Activated T-helper 17 cell treated with anti-CD3 and anti-CD28 coated beads, Interleukin-2, amount 50 U/mL, for 72 hours (primary cell): Measurements from ENCODE around the gene USP17L30. TPM values are rescaled to one million over a fixed set of nuclear protein-coding genes. Genes with fewer than 3 reads are reported as not detected.
"Not testable (repeated sequence)": the region's sequence is repeated elsewhere in the genome, so short reads cannot be mapped to it uniquely, and the experiment has no call there.

Experiments used
- ATAC-seq: fragments of 150-1000 bp; cut with Tn5 transposase; replicated peaks from 2 replicates; pipeline ENCODE4 v1.10.0; 2021; ENCODE audit warnings: mild to moderate bottlenecking, moderate library complexity
- H3K27ac Mint-ChIP-seq: one replicate; pipeline ENCODE4 v1.8.0; 2022; ENCODE audit warnings: mixed read lengths
- H3K27me3 Mint-ChIP-seq: one replicate; pipeline ENCODE4 v1.8.0; 2022; ENCODE audit warnings: mixed read lengths
- H3K36me3 Mint-ChIP-seq: one replicate; pipeline ENCODE4 v1.8.0; 2022; ENCODE audit warnings: low read depth, mild to moderate bottlenecking, mixed read lengths
- H3K4me1 Mint-ChIP-seq: one replicate; pipeline ENCODE4 v1.8.0; 2022; ENCODE audit warnings: mixed read lengths
- H3K4me3 Mint-ChIP-seq: one replicate; pipeline ENCODE4 v1.8.0; 2022; ENCODE audit warnings: mild to moderate bottlenecking, mixed read lengths
- H3K9me3 Mint-ChIP-seq: one replicate; pipeline ENCODE4 v1.8.0; 2022; ENCODE audit warnings: mixed read lengths
- total RNA-seq, 2 donors: library from RNA; stranded (reverse); gene quantifications; one replicate each; pipeline ENCODE4 v1.2.3, GENCODE V29; 2022

USP17L30 gene
- total RNA-seq, 2 donors from 2014 or later, result not detected

DNA sequence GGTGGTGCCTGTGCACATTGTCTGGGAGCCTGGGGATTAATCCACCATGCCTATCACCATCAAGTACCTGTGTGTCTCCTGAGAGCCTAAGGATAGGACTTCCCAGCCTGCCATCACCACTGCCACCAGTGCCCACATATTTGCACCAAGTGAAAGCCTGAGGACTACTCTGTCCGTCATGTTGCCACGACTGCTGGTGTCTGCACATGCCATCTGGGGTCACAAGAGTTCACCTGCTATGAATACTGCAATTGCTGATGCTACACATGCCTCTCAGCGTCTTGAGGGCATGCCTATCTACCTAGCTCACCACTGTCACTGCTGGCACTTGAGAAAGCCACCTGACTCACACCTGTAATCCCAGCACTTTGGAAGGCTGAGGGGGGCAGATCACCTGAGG is 43.6 kb downstream of the USP17L30 start:
- H3K36me3 Mint-ChIP-seq, ATAC-seq, H3K9me3 Mint-ChIP-seq, H3K27ac Mint-ChIP-seq, H3K4me3 Mint-ChIP-seq, H3K4me1 Mint-ChIP-seq, H3K27me3 Mint-ChIP-seq: not testable (repeated sequence)

DNA sequence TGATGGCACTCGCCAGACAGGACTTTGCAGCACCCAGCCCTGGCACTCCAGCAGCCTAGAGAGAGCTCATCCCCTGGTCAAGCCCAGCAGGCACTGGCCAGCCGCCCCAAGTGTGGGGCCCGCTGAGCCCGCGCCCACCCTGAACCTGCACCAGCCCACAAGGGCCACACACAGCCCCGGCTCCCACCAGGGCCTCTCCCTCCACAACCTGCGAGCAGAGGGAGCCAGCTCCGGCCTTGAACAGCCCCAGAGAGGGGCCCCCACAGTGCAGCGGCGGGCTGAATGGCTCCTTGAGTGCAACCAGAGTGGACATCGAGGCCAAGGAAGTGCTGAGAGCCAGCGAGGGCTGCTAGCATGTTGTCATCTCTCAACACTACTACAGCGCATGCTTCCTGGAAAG is 46.9 kb downstream of the USP17L30 start:
- Mint-ChIP-seq H3K9me3 (no peaks in the 10 kb centered on the region), H3K36me3 (no peaks in the 10 kb centered on the region), H3K27ac (no peak overlapping the region), H3K4me3 (no peak overlapping the region), H3K4me1 (no peaks in the 10 kb centered on the region), H3K27me3 (peaks cover 3% of the 10 kb centered on the region)
- ATAC-seq, result no peak

Other genes starting within 250 kb of the USP17L30 start
- not detected for gene FAM90A26, start 192.7 kb upstream of the USP17L30 start, total RNA-seq
- not detected for gene USP17L10, start 152.5 kb upstream of the USP17L30 start, total RNA-seq
- gene USP17L11, start 147.7 kb upstream of the USP17L30 start, total RNA-seq, result not detected
- gene USP17L12, start 143.0 kb upstream of the USP17L30 start, total RNA-seq, result not detected
- not detected for gene USP17L13, start 138.2 kb upstream of the USP17L30 start, total RNA-seq
- not detected for gene USP17L15, start 128.7 kb upstream of the USP17L30 start, total RNA-seq
- gene USP17L17, start 119.2 kb upstream of the USP17L30 start, total RNA-seq, result not detected
- gene USP17L18, start 114.5 kb upstream of the USP17L30 start, total RNA-seq, result not detected
- gene USP17L19, start 109.8 kb upstream of the USP17L30 start, total RNA-seq, result not detected
- not detected for gene USP17L20, start 105.0 kb upstream of the USP17L30 start, total RNA-seq
- gene USP17L21, start 100.3 kb upstream of the USP17L30 start, total RNA-seq, result not detected
- not detected for gene USP17L22, start 95.5 kb upstream of the USP17L30 start, total RNA-seq
- gene USP17L24, start 38.0 kb upstream of the USP17L30 start, total RNA-seq, result not detected
- gene USP17L25, start 33.2 kb upstream of the USP17L30 start, total RNA-seq, result not detected
- not detected for gene USP17L26, start 28.5 kb upstream of the USP17L30 start, total RNA-seq
- not detected for gene USP17L5, start 23.7 kb upstream of the USP17L30 start, total RNA-seq
- gene USP17L27, start 19.0 kb upstream of the USP17L30 start, total RNA-seq, result not detected
- gene USP17L28, start 14.2 kb upstream of the USP17L30 start, total RNA-seq, result not detected
- not detected for gene USP17L29, start 9.5 kb upstream of the USP17L30 start, total RNA-seq
- gene DEFB131A, start 81.3 kb downstream of the USP17L30 start, total RNA-seq, result not detected